Mammary epithelial cell (primary cell): ENCODE results near the gene MTHFR.

Experiments
- EZH2 ChIP-seq: IDR thresholded peaks from 2 replicates; pipeline ENCODE4 v1.6.1; 2012; ENCODE audit warnings: low read length, inconsistent platforms, borderline replicate concordance
- TF ChIP-seq, protein P1 (sequence below), 2 donors: IDR thresholded peaks in 1 of 2; conservative IDR thresholded peaks in 1 of 2; 2 replicates each; pipeline ENCODE4 v1.5.1; 2011 to 2012; ENCODE audit warnings: inconsistent platforms in 2 of 2, low read length in 2 of 2, mild to moderate bottlenecking in 2 of 2, control low read depth in 1 of 2, low read depth in 1 of 2; ENCODE audit not compliant: insufficient read depth in 1 of 2; ENCODE audit errors: extremely low read depth in 1 of 2

- no peak for TF ChIP-seq EZH2
- TF ChIP-seq, protein P1, sequence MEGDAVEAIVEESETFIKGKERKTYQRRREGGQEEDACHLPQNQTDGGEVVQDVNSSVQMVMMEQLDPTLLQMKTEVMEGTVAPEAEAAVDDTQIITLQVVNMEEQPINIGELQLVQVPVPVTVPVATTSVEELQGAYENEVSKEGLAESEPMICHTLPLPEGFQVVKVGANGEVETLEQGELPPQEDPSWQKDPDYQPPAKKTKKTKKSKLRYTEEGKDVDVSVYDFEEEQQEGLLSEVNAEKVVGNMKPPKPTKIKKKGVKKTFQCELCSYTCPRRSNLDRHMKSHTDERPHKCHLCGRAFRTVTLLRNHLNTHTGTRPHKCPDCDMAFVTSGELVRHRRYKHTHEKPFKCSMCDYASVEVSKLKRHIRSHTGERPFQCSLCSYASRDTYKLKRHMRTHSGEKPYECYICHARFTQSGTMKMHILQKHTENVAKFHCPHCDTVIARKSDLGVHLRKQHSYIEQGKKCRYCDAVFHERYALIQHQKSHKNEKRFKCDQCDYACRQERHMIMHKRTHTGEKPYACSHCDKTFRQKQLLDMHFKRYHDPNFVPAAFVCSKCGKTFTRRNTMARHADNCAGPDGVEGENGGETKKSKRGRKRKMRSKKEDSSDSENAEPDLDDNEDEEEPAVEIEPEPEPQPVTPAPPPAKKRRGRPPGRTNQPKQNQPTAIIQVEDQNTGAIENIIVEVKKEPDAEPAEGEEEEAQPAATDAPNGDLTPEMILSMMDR (conservative IDR thresholded peaks at IDR 0.05 in 1 of 2, IDR thresholded peaks at IDR 0.05 in 1 of 2; ENCODE audit: extremely low read depth in 1 of 2, insufficient read depth in 1 of 2, low read depth in 1 of 2, low read length in 2 of 2): no peak
Observed at GRCh38 chr1:11740258-11741192, 65.2 kb downstream of the MTHFR start.
